GM12878 (cell line): ENCODE measurements around the gene CRB1. TPM values are rescaled to one million over a fixed set of nuclear protein-coding genes. Genes with fewer than 3 reads are reported as not detected.

Experiments
- ATAC-seq: fragments of 200-7000 bp; cut with Tn5 transposase; 3 replicates; pipeline ENCODE4 v1.9.1; 2020; ENCODE audit warnings: mild to moderate bottlenecking, moderate library complexity
- BruUV-seq: library from RNA; stranded (reverse); fragments of 400-500 nt; replicated peaks from 2 replicates; lab custom pipeline; 2021; lab: Mats Ljungman, UMichigan
- CTCF ChIA-PET: fragments of 300-600 bp; sonication (Branson Sonifier 250); formaldehyde crosslinking; extraction: SDS; loops from one replicate; lab custom pipeline; 2021; ENCODE audit warnings: inconsistent platforms; lab: Yijun Ruan, JAX
- POLR2A ChIA-PET: fragments of 350-600 bp; formaldehyde crosslinking; extraction: SDS; loops from one replicate; lab custom pipeline; 2021; ENCODE audit warnings: inconsistent platforms; lab: Charles Lee
- RAD21 ChIA-PET: fragments of 300-600 bp; sonication (Branson Sonifier 250); formaldehyde crosslinking; loops from one replicate; lab custom pipeline; 2023; ENCODE audit warnings: antibody characterized with exemption; ENCODE audit not compliant: unreplicated experiment; lab: Charles Lee
- SMC1A ChIA-PET: fragments of 300-600 bp; sonication (Branson Sonifier 250); formaldehyde crosslinking; loops from one replicate; lab custom pipeline; 2023; ENCODE audit not compliant: unreplicated experiment, uncharacterized antibody; lab: Charles Lee
- DNase-seq: peaks from one replicate; pipeline ENCODE4 v3.0.0-alpha.2; 2011; ENCODE audit warnings: low read depth, low spot score
- FAIRE-seq: peaks from 3 replicates; lab custom pipeline; 2011; peaks lifted over from hg19 to GRCh38; lab: Jason Lieb, UNC
- H2AFZ ChIP-seq: 2 replicates; pipeline ENCODE4 v1.6.0; 2011; ENCODE audit warnings: low read depth, low read length, control low read depth; ENCODE audit not compliant: control insufficient read depth
- H3K27ac ChIP-seq: 2 replicates; pipeline ENCODE4 v1.5.1; 2011; ENCODE audit warnings: control low read depth; ENCODE audit not compliant: control insufficient read depth, insufficient read depth
- H3K27me3 ChIP-seq, 2 experiments: replicated peaks in 1 of 2; 2 replicates each; pipeline versions ENCODE4 v1.6.0 to v1.6.1; 2011; ENCODE audit warnings: low read length in 1 of 2; ENCODE audit not compliant: control insufficient read depth in 2 of 2, insufficient read depth in 2 of 2
- H3K36me3 ChIP-seq, 2 experiments: 2 replicates each; pipeline ENCODE4 v1.5.1; 2011; ENCODE audit warnings: low read length in 1 of 2; ENCODE audit not compliant: control insufficient read depth in 2 of 2, insufficient read depth in 2 of 2
- H3K4me1 ChIP-seq: 2 replicates; pipeline ENCODE4 v1.6.1; 2011; ENCODE audit warnings: mild to moderate bottlenecking, low read length, moderate library complexity, mixed read lengths; ENCODE audit not compliant: control insufficient read depth, insufficient read depth
- H3K4me2 ChIP-seq: 2 replicates; pipeline ENCODE4 v1.6.0; 2011; ENCODE audit warnings: control low read depth; ENCODE audit not compliant: control insufficient read depth, insufficient read depth
- H3K4me3 ChIP-seq: fragments of 200-600 bp; sonication (generic); 2 replicates; pipeline ENCODE4 v1.5.1; 2016
- H3K79me2 ChIP-seq: 2 replicates; pipeline ENCODE4 v1.6.0; 2011; ENCODE audit warnings: low read length; ENCODE audit not compliant: control insufficient read depth, insufficient read depth
- H3K9ac ChIP-seq: 2 replicates; pipeline ENCODE4 v1.8.0; 2011; ENCODE audit warnings: low read length, control low read depth, mixed read lengths; ENCODE audit not compliant: control insufficient read depth, insufficient read depth
- H3K9me3 ChIP-seq: replicated peaks from 3 replicates; pipeline ENCODE4 v1.5.1; 2011; ENCODE audit warnings: mild to moderate bottlenecking, low read length; ENCODE audit not compliant: control insufficient read depth, insufficient read depth
- H4K20me1 ChIP-seq: 2 replicates; pipeline ENCODE4 v1.6.0; 2011; ENCODE audit not compliant: control insufficient read depth, insufficient read depth
- ASH2L ChIP-seq: fragments of 300-600, 200-600 bp; sonication (generic); IDR thresholded peaks from 2 replicates; pipeline ENCODE4 v1.6.1; 2017; ENCODE audit warnings: low read depth, mild to moderate bottlenecking, borderline replicate concordance
- CEBPB ChIP-seq, 2 experiments: fragments of 150-350 bp in 1 of 2; IDR thresholded peaks; 2 replicates each; pipeline ENCODE4 v1.6.1; 2012 to 2014; ENCODE audit warnings: low read depth in 2 of 2, low read length in 2 of 2, borderline replicate concordance in 1 of 2, inconsistent platforms in 1 of 2
- ESRRA ChIP-seq: IDR thresholded peaks from 2 replicates; pipeline ENCODE4 v1.6.1; 2012; ENCODE audit warnings: mild to moderate bottlenecking, low read length, improper control_type of control experiment
- FOXK2 ChIP-seq: fragments of 450-650 bp; IDR thresholded peaks from 2 replicates; pipeline ENCODE4 v1.6.1; 2017; ENCODE audit warnings: mild to moderate bottlenecking, moderate library complexity
- HCFC1 ChIP-seq: fragments of 150-350 bp; IDR thresholded peaks from 2 replicates; pipeline ENCODE4 v1.6.1; 2014; ENCODE audit warnings: low read length
- NFYB ChIP-seq: IDR thresholded peaks from 2 replicates; pipeline ENCODE4 v1.6.1; 2011; ENCODE audit warnings: low read depth, mild to moderate bottlenecking, low read length, improper control_type of control experiment, moderate library complexity; ENCODE audit not compliant: insufficient read depth
- NKRF ChIP-seq: fragments of 450-650 bp; conservative IDR thresholded peaks from 2 replicates; pipeline ENCODE4 v1.6.1; 2017; ENCODE audit warnings: mild to moderate bottlenecking, moderate library complexity
- NRF1 ChIP-seq: conservative IDR thresholded peaks from 2 replicates; pipeline ENCODE4 v1.6.1; 2011; ENCODE audit warnings: mild to moderate bottlenecking, low read depth, low read length, improper control_type of control experiment
- RELA ChIP-seq: fragments of 450-650 bp; IDR thresholded peaks from 2 replicates; pipeline ENCODE4 v1.8.0; 2014; ENCODE audit warnings: borderline replicate concordance; ENCODE audit not compliant: partially characterized antibody
- RFX5 ChIP-seq: IDR thresholded peaks from 2 replicates; pipeline ENCODE4 v1.6.1; 2011; ENCODE audit warnings: low read depth, low read length, improper control_type of control experiment
- SIX5 ChIP-seq: IDR thresholded peaks from 2 replicates; pipeline ENCODE4 v1.6.1; 2011; ENCODE audit warnings: mild to moderate bottlenecking, low read depth, low read length, moderate library complexity; ENCODE audit not compliant: severe bottlenecking
- TCF12 ChIP-seq: IDR thresholded peaks from 2 replicates; pipeline ENCODE4 v1.6.1; 2011; ENCODE audit warnings: low read depth, mild to moderate bottlenecking, low read length
- ZBED1 ChIP-seq: IDR thresholded peaks from 2 replicates; pipeline ENCODE4 v1.6.1; 2016; ENCODE audit warnings: borderline replicate concordance
- WGBS: methylation state at CpG from one replicate; pipeline ENCODE4 v1.1.6; 2016; ENCODE audit warnings: low lambda C conversion rate; ENCODE audit not compliant: insufficient replicate concordance, insufficient coverage; ENCODE audit errors: missing lambda C conversion rate; 5-methylcytosine and 5-hydroxymethylcytosine counted together
- in situ Hi-C: fragments of 300-500 bp; cut with MboI; formaldehyde crosslinking; loops from 9 replicates; pipeline ENCODE4 v1.14.3; 2018; ENCODE audit warnings: mixed read lengths
- intact Hi-C: fragments of 100-400 bp; cut with micrococcal nuclease; formaldehyde crosslinking; loops from one replicate; pipeline ENCODE4 v1.14.2; 2022; ENCODE audit not compliant: unreplicated experiment
- polyA plus RNA-seq, 11 experiments: library from polyadenylated mRNA; depleted of rRNA in 4 of 11; unstranded in 6 of 11; stranded (reverse) in 5 of 11; fragments of >200 nt; fragmentation: Nextera tagmentation in 4 of 11; fragmentation: Illumina TruSeq in 1 of 11; extraction: Ambion mirVana in 4 of 11; extraction: Trizol in 1 of 11; gene quantifications; 1 replicate in 1 of 11; 2 replicates in 10 of 11; pipeline versions ENCODE4 v1.2.1 to v1.2.3, GENCODE V29; 2011 to 2016; ENCODE audit warnings: inconsistent platforms in 2 of 11, missing spikeins in 2 of 11, low read depth in 1 of 11
- total RNA-seq, 4 experiments: library from RNA; depleted of rRNA in 3 of 4; stranded (reverse); fragments of >200 nt in 3 of 4; fragmentation: Illumina TruSeq in 1 of 4; extraction: Trizol in 1 of 4; gene quantifications; 2 replicates each; pipeline versions ENCODE4 v1.2.1 to v1.2.3, GENCODE V29; 2013 to 2021

Gene CRB1
- total and polyA plus RNA-seq, 10 of the 15 experiments (the other 5 are each of a cell fraction or from before 2014, with no cell fraction given), result 0.06 to 0.10 (median 0.06) TPM; not detected in 7

- DNase-seq (no peak), FAIRE-seq (no peak), ATAC-seq (no peak)
- no peaks in the 10 kb centered on the region for H3K4me1 ChIP-seq
- H3K4me3 ChIP-seq, result no peak overlapping the region
- H3K79me2 ChIP-seq, result no peaks in the 10 kb centered on the region
- SMC1A ChIA-PET, result no interaction called here
- H4K20me1 ChIP-seq, result no peaks in the 10 kb centered on the region
- in situ Hi-C loops (no loop called here), intact Hi-C loops (no loop called here)
- H3K27me3 ChIP-seq, result no peaks in the 10 kb centered on the region
- no peak overlapping the region for H3K27ac ChIP-seq
- H3K36me3 ChIP-seq, result no peaks in the 10 kb centered on the region; a peak in 1 of 4 replicates
- no TSS peak for BruUV-seq
- no peaks in the 10 kb centered on the region for H3K9me3 ChIP-seq
- POLR2A ChIA-PET, result no interaction called here
- no peak overlapping the region for H3K4me2 ChIP-seq
- TF ChIP-seq ZBED1 (no peak), ESRRA (no peak), FOXK2 (no peak), CEBPB (IDR thresholded peaks at IDR 0.05; ENCODE audit: borderline replicate concordance in 1 of 2, low read depth in 2 of 2, low read length in 2 of 2) (no peak), HCFC1 (no peak), SIX5 (no peak), NFYB (no peak)
- no peak overlapping the region for H2AFZ ChIP-seq
- CTCF ChIA-PET, result interaction anchor here (0.7 to 1.5 kb wide), 2 partner anchors 8 to 616 kb away, joined by 3 to 4 read pairs; no protein-coding TSS in a partner anchor
- RAD21 ChIA-PET, result no interaction called here
- 58% methylated on average over 4 of the region's 4 CpGs for WGBS
- no peak overlapping the region for H3K9ac ChIP-seq
Observed at GRCh38 chr1:197510691-197511378, 242.8 kb downstream of the CRB1 start.

- SMC1A ChIA-PET, result interaction anchor here (1.1 kb wide), 1 partner anchor 32 kb away, joined by 3 read pairs; no protein-coding TSS in a partner anchor
- Histone ChIP-seq H4K20me1 (no peaks in the 10 kb centered on the region), H3K4me2 (no peak overlapping the region), H3K4me1 (no peaks in the 10 kb centered on the region), H3K9me3 (no peaks in the 10 kb centered on the region), H3K9ac (no peak overlapping the region), H3K79me2 (no peaks in the 10 kb centered on the region), H3K4me3 (no peak overlapping the region), H3K36me3 (no peaks in the 10 kb centered on the region; a peak in 1 of 4 replicates), H3K27ac (no peak overlapping the region), H3K27me3 (no peaks in the 10 kb centered on the region), H2AFZ (no peak overlapping the region)
- no TSS peak for BruUV-seq
- 13% methylated on average over 1 of the region's 1 CpG for WGBS
- intact Hi-C loops, result no loop called here
- FAIRE-seq (no peak), ATAC-seq (no peak), DNase-seq (no peak)
- RAD21 ChIA-PET, result interaction anchor here (1.0 kb wide), 1 partner anchor 10 kb away, joined by 3 read pairs; no protein-coding TSS in a partner anchor
- in situ Hi-C loops, result no loop called here
- POLR2A ChIA-PET, result no interaction called here
- CTCF ChIA-PET, result interaction anchor here (0.6 to 3.5 kb wide), 6 partner anchors 11 to 409 kb away, joined by 3 to 11 read pairs (median 6); no protein-coding TSS in a partner anchor
- TF ChIP-seq NKRF (no peak), NRF1 (no peak), ASH2L (no peak), RELA (no peak), TCF12 (no peak), RFX5 (no peak)
Observed at GRCh38 chr1:197515421-197515820, 247.4 kb downstream of the CRB1 start.
